Coronary artery (tissue), 2 donors: Measurements from ENCODE around the gene CCT5.
"Not testable (repeated sequence)": the region's sequence is repeated elsewhere in the genome, so short reads cannot be mapped to it uniquely, and the experiment has no call there.

Source experiments
- DNase-seq: peaks from one replicate; pipeline ENCODE4 v3.0.0-alpha.2; 2017; ENCODE audit warnings: low spot score
- H3K27ac ChIP-seq, 2 donors: fragments of 200-600 bp; sonication (generic); one replicate each; pipeline ENCODE4 v1.5.1; 2016 to 2019
- H3K4me3 ChIP-seq: fragments of 200-600 bp; sonication (generic); 2 replicates; pipeline ENCODE4 v1.5.1; 2016; ENCODE audit warnings: mild to moderate bottlenecking, moderate library complexity
- CTCF ChIP-seq: fragments of 200-600 bp; sonication (generic); IDR thresholded peaks from one replicate; pipeline ENCODE4 v1.5.1; 2019; ENCODE audit warnings: antibody characterized with exemption

Gene CCT5

GRCh38 chr5:10265245-10266109 is 15.4 kb downstream of the CCT5 start:
- DNase-seq = no peak
- no peak for TF ChIP-seq CTCF
- H3K27ac ChIP-seq = no peak overlapping the region
- H3K4me3 ChIP-seq = no peak overlapping the region

GRCh38 chr5:10266137-10266536 is 16.1 kb downstream of the CCT5 start:
- no peak for DNase-seq
- no peak overlapping the region for H3K27ac ChIP-seq
- no peak for TF ChIP-seq CTCF
- no peak overlapping the region for H3K4me3 ChIP-seq

GRCh38 chr5:10266839-10267238 is 16.8 kb downstream of the CCT5 start:
- H3K4me3 ChIP-seq = no peak overlapping the region
- H3K27ac ChIP-seq = no peak overlapping the region
- TF ChIP-seq CTCF = no peak

GRCh38 chr5:10268100-10268499 is 18.0 kb downstream of the CCT5 start:
- no peak for DNase-seq
- no peak overlapping the region for H3K27ac ChIP-seq
- H3K4me3 ChIP-seq = no peak overlapping the region
- no peak for TF ChIP-seq CTCF

More at GRCh38 chr5:10266839-10267238, 16.8 kb downstream of the CCT5 start:
- no peak for DNase-seq

- H3K4me3 ChIP-seq = no peak overlapping the region
- no peak for TF ChIP-seq CTCF
- no peak overlapping the region for H3K27ac ChIP-seq
- DNase-seq = peak; percentile 36
These were observed 22.2 kb downstream of the CCT5 start for GRCh38 chr5:10272053-10272874.

GRCh38 chr5:10272875-10273209 is 22.8 kb downstream of the CCT5 start:
- not testable (repeated sequence) for H3K27ac ChIP-seq, H3K4me3 ChIP-seq, DNase-seq

GRCh38 chr5:10275460-10275859 is 25.4 kb downstream of the CCT5 start:
- H3K4me3 ChIP-seq = no peak overlapping the region
- DNase-seq = peak; percentile 9
- H3K27ac ChIP-seq = no peak overlapping the region
- TF ChIP-seq CTCF = no peak
